Measurements from ENCODE around the gene EXOC6B.

GRCh38 chr2:72157871-72158771, 667.7 kb downstream of the EXOC6B start:
- TF ChIP-seq POLR2A (IDR thresholded peaks at IDR 0.05) (no peak), CTCF (IDR thresholded peaks at IDR 0.05) (no peak)
